ENCODE measurements around the gene MCM3. TPM values are rescaled to one million over a fixed set of nuclear protein-coding genes. Genes with fewer than 3 reads are reported as not detected.

MCM3 gene
- total RNA-seq, 1 donor from 2014 or later: 19.3 TPM

DNA sequence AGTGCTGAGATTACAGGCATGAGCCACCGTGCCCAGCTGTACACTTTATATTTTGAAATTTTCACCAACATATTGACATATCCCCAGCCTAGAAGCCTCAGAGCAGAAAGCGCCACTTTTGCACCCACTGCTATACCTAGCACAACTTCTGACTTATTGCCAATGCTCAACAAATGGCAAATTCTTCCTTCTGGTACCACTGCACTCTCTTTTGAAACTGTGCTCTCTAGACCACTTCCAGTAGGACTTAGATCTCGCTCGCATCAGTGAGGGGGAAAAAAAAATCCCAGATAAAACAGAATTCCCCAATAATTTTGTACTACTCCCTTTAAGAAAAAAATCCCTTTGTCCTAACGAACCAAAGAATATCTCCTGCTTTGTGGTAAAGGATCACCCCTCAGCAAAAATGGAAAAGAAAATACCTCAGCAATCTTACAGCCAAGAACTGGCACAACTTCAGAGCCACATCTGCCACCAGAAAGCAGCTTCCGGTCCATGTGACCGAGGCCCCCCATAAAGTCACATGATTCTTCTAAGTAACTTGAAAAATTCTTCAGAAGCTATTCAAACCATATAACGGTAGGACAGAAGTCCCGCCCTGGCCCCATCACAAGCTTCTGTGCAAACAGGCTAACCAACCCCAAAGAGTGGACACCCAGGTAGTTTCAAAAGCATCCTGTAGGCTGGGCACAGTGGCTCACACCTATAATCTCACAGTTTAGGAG lies 21.8 kb downstream of the MCM3 start:
- no peak for DNase-seq
- ATAC-seq (ENCODE audit: poor library complexity): no peak
- intact Hi-C loops (cut with DNase I): no loop called here

DNA sequence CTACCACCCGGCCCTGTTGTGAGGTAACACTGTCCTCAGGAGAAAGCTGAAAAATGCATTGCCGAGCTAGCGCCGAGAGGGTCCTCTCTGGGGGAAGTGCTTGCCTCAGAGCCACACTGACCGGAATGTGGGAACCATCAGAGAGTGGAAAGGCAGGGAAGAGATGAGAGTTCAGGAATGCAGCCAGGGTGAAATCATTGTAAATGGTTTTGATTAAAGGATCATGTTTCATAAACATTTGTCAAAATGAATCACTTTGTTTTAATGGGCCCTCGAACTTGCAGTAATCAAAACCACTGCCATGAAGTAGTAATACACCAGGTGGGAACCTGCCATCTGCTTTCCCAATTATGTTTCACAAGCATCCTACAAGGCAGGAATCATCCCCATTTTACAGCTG lies 23.3 kb downstream of the MCM3 start:
- no peak for DNase-seq
- ATAC-seq (ENCODE audit: poor library complexity): no peak
- intact Hi-C loops (cut with DNase I): no loop called here

DNA sequence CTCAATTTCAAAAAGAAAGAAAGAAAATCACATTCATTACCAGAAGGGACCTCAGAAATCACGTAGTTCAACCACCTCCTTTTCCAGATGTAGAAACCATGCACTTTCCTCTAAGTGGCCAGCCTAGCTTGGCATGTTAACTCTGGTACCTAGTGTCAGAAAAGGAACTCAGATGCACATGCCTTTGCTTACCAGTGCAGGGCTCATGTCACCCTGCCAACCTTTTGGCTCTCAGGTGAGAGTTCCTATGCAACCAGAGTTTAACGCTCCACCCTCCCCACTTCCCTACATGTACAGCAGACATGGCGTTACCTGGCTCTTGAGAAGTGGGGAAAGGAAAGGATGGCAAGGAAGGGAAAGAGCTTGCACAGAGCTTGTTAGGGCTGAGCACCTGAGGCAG lies 23.9 kb downstream of the MCM3 start:
- ATAC-seq (ENCODE audit: poor library complexity) (no peak), DNase-seq (no peak)
- intact Hi-C loops (cut with DNase I): no loop called here

DNA sequence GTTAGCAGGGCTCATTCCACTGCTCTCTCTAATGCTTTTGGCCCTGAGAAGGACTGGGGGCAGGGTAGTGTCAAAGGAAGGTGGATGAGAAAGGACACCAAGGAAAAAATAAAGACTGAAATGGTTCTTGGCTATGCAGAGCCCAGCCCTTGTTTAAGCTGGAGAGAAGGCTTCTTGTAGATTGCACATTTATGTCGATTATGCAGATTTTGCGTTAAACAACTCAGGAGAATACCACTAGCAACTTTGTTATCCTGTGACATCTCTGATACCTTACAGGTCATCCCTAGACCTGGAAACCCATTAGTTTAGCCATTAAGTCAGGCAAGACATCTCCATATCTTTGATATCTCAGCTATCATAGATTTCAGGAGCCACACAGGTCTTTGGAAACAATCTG lies 29.1 kb downstream of the MCM3 start:
- no peak for ATAC-seq (ENCODE audit: poor library complexity)
- intact Hi-C loops (cut with DNase I): no loop called here
- DNase-seq: no peak

DNA sequence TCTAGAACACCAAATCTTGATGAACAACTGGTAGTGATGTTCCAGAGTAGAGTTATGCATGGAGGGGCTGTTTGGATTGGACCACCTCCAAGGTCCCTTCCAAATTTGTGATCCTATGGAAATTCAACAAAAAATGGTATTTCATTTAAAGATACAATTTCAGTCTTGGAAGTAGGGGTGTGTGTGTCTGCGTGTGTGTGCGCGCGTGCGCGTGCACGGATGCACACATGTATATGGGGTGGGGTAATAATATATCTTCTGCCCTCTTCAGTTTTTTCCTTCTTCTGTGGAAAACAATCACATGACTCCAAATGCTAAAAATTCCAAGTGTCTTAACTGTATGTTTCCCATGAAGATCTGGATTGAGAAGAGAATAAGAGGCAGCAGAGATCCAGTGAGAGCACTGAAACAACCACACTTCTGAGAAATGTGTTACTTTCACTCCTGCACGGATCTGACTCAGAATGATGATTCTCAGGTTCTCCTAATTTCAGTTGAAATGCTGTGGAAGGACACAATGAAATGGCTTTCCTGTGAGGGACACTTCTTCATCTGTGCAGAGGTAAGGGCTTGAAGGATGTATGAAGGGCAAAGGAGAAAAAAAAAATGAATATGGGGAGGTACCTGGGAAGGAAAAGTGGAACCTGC lies 29.7 kb downstream of the MCM3 start:
- ATAC-seq (ENCODE audit: poor library complexity) (no peak), DNase-seq (no peak)

DNA sequence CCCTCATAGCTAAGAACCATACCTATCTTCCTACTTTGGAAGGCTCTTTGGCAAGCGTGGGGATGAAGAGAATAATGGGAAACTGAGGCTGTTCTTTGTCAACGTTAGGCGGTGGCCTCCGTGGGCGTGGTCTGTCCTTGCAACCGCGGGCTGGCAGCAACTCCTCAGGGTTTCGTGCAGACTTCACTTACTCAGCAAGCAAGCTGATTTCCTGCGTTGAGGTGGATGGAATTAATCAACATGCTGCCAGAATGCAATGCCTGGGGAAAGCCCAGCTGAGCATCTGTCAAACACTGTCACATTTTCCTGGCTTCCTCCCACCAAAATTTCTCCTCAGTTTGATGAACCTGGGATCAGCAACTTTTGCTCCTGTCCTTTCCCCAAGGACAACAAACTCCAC lies 31.0 kb downstream of the MCM3 start:
- intact Hi-C loops (cut with DNase I): no loop called here
- ATAC-seq (ENCODE audit: poor library complexity) (no peak), DNase-seq (no peak)

More for the DNA sequence above, 29.7 kb downstream of the MCM3 start:
- intact Hi-C loops (cut with DNase I): no loop called here

DNA sequence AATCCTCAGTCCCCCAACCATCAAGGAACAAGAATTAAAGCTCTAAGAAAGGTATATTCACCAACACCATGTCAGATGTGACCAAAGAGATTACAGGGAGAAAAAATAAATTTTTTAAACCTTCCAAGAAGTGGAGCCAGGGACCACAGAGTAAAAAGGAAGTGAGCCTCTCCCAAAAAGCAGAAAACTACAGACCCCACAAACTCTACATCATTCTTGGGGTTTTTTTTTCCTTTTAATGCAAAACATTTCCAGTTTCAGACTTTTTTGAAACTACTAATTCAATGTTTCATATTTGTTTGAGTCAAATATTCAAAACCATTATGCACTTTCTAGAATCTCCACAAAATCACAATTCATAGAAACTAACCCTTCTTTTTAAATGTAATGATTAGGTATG lies 33.4 kb downstream of the MCM3 start:
- intact Hi-C loops (cut with DNase I): no loop called here
- DNase-seq (no peak), ATAC-seq (ENCODE audit: poor library complexity) (no peak)

DNA sequence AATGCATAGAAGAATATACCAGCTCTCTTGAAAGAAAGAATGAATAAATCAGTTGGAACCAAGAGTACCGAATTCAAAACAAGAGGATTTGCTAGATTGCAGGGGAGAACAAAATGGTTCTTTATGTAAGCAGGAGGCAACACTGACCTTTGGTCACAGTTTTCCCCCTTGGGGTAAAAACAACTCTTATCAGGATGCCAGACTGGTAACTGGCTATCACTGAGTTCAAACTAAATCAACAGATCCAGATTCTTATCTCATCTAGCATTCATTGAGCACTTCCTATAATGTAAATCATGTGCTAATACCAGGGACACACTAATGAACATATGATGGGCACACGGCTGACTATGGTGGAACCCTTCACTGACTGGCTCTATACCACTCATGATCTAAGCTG lies 35.5 kb downstream of the MCM3 start:
- ATAC-seq (ENCODE audit: poor library complexity): no peak
- DNase-seq: no peak
- intact Hi-C loops (cut with DNase I): no loop called here

DNA sequence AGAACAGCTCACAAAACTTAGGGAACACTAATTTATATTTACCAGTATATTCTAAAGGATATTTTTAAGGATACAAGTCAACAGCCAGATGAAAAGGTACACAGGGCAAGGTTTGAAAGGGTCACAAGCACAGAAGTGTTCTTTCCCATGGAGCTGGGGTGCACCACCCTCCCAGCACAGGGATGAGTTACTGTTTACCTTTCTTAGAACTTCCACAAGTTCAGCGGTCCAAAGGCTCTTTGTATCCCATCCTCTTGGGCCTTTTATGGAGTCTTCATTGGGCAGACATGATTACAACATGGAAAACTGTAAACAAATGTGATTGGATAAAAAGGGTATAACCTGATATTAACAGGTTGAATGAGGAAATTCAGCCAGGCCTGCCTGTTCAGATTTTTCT lies 39.1 kb downstream of the MCM3 start:
- intact Hi-C loops (cut with DNase I): no loop called here
- ATAC-seq (ENCODE audit: poor library complexity): no peak
- no peak for DNase-seq

DNA sequence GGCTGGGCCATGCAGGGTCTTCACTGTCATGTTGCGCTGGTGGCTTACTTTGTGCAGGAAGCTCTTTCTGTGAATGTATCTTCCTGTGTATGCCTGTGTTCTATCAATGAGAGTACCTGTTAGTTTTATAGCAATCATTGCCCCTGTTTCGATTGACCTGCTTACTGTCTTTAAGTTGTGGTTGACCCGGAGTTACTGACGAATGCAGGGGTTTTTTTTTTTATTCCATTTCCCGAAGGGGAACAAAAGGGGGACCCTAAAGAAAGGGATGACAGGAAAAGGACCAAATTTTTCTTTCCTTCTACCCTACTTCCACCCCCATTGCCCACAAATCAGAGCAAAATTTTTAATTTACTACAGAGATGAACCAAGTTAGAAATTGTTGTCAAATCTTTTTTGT lies 40.1 kb downstream of the MCM3 start, which contains the start of gene IL17F:
Gene IL17F, minus strand, starts transcription at position 101 of the 400 bp plus-strand sequence. Its CDS starts 71 bp downstream, at position 30.
- no peak for DNase-seq
- ATAC-seq (ENCODE audit: poor library complexity): no peak
- intact Hi-C loops (cut with DNase I): no loop called here

DNA sequence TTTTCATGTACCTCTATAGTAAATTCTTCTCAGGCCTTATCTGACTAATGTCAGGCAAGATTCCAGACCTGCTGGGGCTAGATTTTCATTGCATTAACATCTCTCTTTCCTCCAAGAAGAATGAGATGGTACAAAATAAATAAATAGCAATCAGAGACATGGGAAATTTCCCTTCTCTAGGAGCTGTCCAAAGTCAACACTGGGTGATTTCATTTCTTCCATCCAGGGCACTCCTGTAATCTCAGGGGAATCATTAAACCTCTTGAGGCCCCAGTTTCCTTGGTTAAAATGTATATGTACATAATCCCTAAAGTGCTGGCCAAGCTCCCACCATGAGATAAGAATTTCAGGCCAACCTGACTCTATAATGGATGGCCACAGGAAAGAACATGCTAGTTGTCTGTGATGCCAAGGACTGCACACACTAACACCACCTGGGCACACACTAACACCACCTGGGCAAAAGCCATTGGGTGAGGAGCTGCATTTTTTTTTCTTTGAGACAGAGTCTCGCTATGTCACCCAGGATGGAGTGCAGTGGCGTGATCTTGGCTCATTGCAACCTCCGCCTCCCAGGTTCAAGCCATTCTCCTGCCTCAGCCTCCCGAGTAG lies 41.2 kb downstream of the MCM3 start:
- DNase-seq (no peak), ATAC-seq (ENCODE audit: poor library complexity) (no peak)
- intact Hi-C loops (cut with DNase I): no loop called here

DNA sequence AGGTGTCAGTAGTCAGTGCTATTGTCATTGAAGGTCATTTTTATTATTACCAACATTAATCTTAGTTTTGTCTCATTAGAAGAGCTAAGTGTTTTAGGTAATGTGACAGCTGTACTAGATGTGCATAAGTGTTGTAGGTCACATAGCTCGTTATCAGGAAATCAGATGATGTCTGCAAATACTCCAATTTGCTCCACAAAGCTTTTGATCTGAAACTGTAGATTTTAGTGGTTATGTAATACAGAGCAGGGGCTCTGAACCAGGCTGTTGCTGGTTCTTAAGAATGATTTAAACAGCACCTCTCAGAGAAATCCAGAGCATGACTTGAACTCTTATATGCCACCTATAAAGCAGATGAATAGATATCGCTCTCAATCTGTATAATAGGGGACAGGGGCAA lies 42.7 kb downstream of the MCM3 start:
- intact Hi-C loops (cut with DNase I): no loop called here
- DNase-seq (no peak), ATAC-seq (ENCODE audit: poor library complexity) (no peak)

DNA sequence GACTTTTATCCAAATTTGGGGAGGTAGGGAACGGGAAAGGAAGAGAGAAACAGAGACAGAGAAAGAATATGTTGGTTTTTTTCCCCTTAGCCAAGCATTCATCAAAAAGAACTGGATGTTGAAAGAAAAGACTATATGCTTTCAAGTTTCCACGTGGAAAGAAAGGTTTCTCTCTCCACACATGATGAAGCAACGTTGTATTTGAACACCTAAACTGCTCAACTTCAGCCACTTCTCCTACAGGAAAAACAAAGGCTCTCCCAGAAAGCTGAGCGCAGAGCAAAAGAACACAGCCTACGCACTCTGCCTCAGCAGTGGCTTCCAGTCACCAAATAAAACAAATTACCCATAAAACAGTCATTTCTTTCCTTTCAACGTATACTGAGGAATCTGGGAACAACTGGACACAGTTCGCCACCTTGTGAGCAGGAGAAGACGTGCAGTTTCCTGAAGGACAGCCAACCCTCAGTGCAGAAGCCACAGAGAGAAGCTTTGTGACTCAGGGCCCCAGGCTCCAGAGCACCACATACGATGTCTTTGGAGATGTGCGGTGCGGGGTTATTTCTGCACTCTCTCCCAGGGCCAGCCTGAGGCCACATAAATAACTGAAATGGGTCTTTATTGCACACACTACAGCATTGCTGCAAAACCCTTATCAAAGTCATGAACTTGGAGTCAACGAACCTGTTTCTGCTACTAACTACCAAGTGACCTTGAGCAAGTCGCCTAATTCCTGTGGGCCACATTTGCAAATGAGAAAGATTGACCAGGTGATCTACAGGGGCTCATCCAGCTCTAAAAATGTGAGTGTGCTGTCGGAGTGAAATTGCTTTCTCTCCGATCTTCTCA lies 50.3 kb downstream of the MCM3 start:
- no peak for DNase-seq
- ATAC-seq (ENCODE audit: poor library complexity): no peak
- intact Hi-C loops (cut with DNase I): loop anchor here (10.0 kb wide), 1 partner anchor 69 kb away; no protein-coding TSS in a partner anchor

DNA sequence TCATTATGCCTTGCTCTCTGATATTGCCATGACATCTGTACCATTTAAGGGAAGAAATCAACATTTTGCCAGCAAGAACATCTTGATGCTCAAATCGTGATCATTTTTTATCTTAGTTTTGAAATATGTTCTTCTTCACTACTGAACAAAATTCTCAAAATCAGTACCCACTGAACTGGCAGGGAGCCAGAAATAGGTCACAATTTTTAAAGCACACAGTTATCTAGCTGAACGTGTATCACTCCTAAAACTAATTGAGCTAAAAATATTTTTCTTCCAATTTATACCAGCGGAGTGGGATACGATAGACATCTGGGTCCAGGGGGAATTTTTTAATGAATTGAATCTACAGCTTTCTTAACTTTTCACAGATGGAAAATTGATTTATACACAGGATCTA lies 51.5 kb downstream of the MCM3 start:
- intact Hi-C loops (cut with DNase I): loop anchor here (10.0 kb wide), 1 partner anchor 68 kb away; no protein-coding TSS in a partner anchor
- ATAC-seq (ENCODE audit: poor library complexity) (no peak), DNase-seq (no peak)

DNA sequence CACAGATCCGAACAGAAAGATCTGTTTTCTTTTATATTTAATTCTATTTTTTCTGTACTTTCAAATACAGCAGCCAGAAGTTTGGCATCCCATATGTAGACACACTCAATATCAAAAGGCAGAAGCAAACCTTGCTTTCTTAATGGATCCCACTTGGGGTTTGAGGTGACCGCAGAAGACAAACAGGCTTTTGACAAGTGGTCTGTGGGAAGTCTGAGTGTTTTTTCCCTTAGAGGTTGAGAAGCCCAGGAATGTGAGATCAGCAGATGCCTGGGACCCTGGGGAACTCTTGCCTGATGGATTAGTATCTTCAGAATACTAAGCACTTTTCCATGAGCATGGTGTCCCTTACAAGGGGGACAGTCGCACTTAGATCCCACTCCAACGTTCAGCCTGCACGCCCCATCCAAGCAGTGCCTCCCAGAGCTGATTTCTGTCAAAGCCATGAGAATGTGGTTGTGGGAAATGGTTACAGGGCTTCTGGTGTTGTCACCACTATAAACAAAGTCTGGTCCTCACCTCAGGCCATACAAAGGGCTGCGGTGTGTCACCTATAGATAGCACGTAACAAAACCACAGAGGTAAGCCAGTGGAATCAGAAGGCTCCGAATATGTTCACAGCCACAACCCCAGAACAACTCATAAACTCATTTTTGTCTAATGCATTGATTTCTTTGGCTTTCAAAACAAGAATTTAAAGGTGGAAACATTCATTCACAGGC lies 53.0 kb downstream of the MCM3 start:
- intact Hi-C loops (cut with DNase I): loop anchor here (10.0 kb wide), 1 partner anchor 67 kb away; no protein-coding TSS in a partner anchor
- no peak for DNase-seq
- no peak for ATAC-seq (ENCODE audit: poor library complexity)

DNA sequence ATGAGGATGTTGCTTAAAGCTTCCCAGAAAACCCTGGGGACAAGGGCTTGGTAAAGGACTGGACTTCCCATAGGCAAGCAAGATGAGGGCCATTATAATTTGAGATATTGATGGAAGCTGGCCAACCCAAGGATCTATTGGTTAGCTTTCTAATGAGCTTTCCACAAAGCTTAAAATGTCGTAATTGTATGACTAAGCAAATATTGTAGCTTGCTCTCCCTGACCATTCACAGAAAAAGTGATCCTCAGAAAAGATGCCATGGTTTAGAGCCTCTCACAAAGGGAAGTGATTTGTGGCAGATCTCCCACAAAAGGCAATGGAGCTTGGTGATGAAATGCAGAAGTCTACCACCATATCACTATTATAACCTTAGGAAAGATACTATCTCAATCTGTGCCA lies 53.9 kb downstream of the MCM3 start:
- DNase-seq (no peak), ATAC-seq (ENCODE audit: poor library complexity) (no peak)
- intact Hi-C loops (cut with DNase I): loop anchor here (10.0 kb wide), 1 partner anchor 66 kb away; no protein-coding TSS in a partner anchor

DNA sequence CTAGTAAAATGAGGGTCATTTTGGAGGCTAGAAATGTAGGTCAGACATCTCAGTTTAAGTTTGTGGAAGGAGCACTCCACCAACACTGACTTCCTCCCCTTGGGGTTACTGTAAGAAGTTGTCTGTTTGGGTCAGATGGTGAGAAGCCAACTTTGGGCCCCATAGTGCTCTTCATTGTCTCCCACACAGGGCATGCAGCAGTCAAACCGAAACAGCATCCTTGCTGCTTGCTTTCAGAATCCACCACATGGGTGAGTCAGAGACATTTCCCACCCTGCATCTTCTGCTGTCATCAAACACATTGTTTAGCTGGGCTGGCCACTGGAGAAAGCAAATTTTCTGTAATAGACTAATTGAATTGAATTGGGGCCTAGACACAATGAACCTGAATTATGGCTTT lies 57.0 kb downstream of the MCM3 start:
- DNase-seq (no peak), ATAC-seq (ENCODE audit: poor library complexity) (no peak)
- intact Hi-C loops (cut with DNase I): no loop called here

DNA sequence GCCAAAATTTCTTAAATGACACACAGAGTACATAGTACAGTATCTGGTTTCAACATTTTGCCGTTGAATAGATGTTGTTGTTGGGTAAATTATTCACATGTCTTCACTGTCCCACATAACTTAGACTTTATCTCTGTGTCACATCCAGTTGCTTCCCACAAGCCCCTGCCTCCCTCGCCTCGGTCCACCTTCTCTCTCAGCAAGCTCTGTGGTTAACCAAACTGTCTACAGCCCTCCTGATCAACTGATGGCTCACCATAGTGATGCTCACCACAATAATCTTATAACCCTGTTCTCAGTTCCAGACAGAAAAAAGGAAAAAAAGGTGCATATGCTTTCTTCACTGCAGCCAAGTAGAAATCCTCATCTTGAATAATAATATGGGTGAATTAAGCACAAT lies 63.2 kb downstream of the MCM3 start:
- DNase-seq: no peak
- no peak for ATAC-seq (ENCODE audit: poor library complexity)
- intact Hi-C loops (cut with DNase I): no loop called here

Measured in Right ventricle myocardium superior (tissue), 1 donor.